ENCODE data around the gene PCDH8. TPM values are rescaled to one million over a fixed set of nuclear protein-coding genes. Genes with fewer than 3 reads are reported as not detected.

The PCDH8 gene
- total and polyA plus RNA-seq, 10 of the 15 experiments (the other 5 are each of a cell fraction or from before 2014, with no cell fraction given): 0.03 to 0.86 (median 0.45) TPM; not detected in 1

GRCh38 chr13:52809310-52809769, 39.1 kb downstream of the PCDH8 start (continued):
- TF ChIP-seq DPF2 (IDR thresholded peaks at IDR 0.05) (peak; percentile 32; the same call in 1 of the 2 replicates), NR2F1 (conservative IDR thresholded peaks at IDR 0.05) (peak; percentile 98), SMAD1 (IDR thresholded peaks at IDR 0.05; ENCODE audit: low read depth, partially characterized antibody) (peak; percentile 30), ZNF217 (IDR thresholded peaks at IDR 0.05) (no peak), ZNF384 (IDR thresholded peaks at IDR 0.05; ENCODE audit: borderline replicate concordance, low read depth, low read length) (no peak), USF1 (IDR thresholded peaks at IDR 0.05; ENCODE audit: borderline replicate concordance, extremely low read length, insufficient read depth, low read depth, low read length) (no peak), HDAC6 (IDR thresholded peaks at IDR 0.05; ENCODE audit: unreplicated experiment) (no peak), ATF7 (IDR thresholded peaks at IDR 0.05; ENCODE audit: low read depth) (0 out of 2 replicates have a peak, but pooled peaks have one; percentile 39), IKZF1 (conservative IDR thresholded peaks at IDR 0.05) (peak; percentile 55), RUNX3 (IDR thresholded peaks at IDR 0.05; ENCODE audit: low read length) (peak; percentile 52), PAX5 (IDR thresholded peaks at IDR 0.05; ENCODE audit: borderline replicate concordance, low read depth, low read length) (no peak), CBX5 (IDR thresholded peaks at IDR 0.05; ENCODE audit: low read depth) (no peak), MXI1 (IDR thresholded peaks at IDR 0.05; ENCODE audit: low read depth, low read length) (no peak), SMC3 (IDR thresholded peaks at IDR 0.05; ENCODE audit: borderline replicate concordance, low read length) (peak; percentile 91), YY1 (IDR thresholded peaks at IDR 0.05; ENCODE audit: low read depth, low read length) (peak; percentile 30; the same call in 1 of the 2 replicates), MYC (IDR thresholded peaks at IDR 0.05; ENCODE audit: insufficient read depth, insufficient read length, insufficient replicate concordance, low read length, severe bottlenecking) (no peak), ESRRA (IDR thresholded peaks at IDR 0.05; ENCODE audit: low read length) (no peak), KDM1A (IDR thresholded peaks at IDR 0.05; ENCODE audit: borderline replicate concordance) (no peak), SMARCA5 (IDR thresholded peaks at IDR 0.05) (peak; percentile 54; the same call in 1 of the 2 replicates), KAT2A (conservative IDR thresholded peaks at IDR 0.05; ENCODE audit: control insufficient read depth, low read depth, low read length) (no peak), IKZF2 (IDR thresholded peaks at IDR 0.05) (peak; percentile 60 to 68; a peak in 3 of 4 replicates), MTA2 (IDR thresholded peaks at IDR 0.05; ENCODE audit: low read depth) (peak; percentile 48; the same call in 1 of the 2 replicates), RCOR1 (conservative IDR thresholded peaks at IDR 0.05; ENCODE audit: low read depth, low read length) (no peak)
- TF ChIP-seq, protein P1, sequence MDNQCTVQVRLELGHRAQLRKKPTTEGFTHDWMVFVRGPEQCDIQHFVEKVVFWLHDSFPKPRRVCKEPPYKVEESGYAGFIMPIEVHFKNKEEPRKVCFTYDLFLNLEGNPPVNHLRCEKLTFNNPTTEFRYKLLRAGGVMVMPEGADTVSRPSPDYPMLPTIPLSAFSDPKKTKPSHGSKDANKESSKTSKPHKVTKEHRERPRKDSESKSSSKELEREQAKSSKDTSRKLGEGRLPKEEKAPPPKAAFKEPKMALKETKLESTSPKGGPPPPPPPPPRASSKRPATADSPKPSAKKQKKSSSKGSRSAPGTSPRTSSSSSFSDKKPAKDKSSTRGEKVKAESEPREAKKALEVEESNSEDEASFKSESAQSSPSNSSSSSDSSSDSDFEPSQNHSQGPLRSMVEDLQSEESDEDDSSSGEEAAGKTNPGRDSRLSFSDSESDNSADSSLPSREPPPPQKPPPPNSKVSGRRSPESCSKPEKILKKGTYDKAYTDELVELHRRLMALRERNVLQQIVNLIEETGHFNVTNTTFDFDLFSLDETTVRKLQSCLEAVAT (IDR thresholded peaks at IDR 0.05): no peak
- TF ChIP-seq, protein P2, sequence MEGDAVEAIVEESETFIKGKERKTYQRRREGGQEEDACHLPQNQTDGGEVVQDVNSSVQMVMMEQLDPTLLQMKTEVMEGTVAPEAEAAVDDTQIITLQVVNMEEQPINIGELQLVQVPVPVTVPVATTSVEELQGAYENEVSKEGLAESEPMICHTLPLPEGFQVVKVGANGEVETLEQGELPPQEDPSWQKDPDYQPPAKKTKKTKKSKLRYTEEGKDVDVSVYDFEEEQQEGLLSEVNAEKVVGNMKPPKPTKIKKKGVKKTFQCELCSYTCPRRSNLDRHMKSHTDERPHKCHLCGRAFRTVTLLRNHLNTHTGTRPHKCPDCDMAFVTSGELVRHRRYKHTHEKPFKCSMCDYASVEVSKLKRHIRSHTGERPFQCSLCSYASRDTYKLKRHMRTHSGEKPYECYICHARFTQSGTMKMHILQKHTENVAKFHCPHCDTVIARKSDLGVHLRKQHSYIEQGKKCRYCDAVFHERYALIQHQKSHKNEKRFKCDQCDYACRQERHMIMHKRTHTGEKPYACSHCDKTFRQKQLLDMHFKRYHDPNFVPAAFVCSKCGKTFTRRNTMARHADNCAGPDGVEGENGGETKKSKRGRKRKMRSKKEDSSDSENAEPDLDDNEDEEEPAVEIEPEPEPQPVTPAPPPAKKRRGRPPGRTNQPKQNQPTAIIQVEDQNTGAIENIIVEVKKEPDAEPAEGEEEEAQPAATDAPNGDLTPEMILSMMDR (IDR thresholded peaks at IDR 0.05 in 2 of 3, conservative IDR thresholded peaks at IDR 0.05 in 1 of 3; ENCODE audit: control insufficient read depth in 2 of 3, extremely low read depth in 1 of 3, insufficient read depth in 1 of 3, low read depth in 3 of 3, low read length in 3 of 3): peak; percentile 75 to 86 (median 86)
- TF ChIP-seq, protein P3, sequence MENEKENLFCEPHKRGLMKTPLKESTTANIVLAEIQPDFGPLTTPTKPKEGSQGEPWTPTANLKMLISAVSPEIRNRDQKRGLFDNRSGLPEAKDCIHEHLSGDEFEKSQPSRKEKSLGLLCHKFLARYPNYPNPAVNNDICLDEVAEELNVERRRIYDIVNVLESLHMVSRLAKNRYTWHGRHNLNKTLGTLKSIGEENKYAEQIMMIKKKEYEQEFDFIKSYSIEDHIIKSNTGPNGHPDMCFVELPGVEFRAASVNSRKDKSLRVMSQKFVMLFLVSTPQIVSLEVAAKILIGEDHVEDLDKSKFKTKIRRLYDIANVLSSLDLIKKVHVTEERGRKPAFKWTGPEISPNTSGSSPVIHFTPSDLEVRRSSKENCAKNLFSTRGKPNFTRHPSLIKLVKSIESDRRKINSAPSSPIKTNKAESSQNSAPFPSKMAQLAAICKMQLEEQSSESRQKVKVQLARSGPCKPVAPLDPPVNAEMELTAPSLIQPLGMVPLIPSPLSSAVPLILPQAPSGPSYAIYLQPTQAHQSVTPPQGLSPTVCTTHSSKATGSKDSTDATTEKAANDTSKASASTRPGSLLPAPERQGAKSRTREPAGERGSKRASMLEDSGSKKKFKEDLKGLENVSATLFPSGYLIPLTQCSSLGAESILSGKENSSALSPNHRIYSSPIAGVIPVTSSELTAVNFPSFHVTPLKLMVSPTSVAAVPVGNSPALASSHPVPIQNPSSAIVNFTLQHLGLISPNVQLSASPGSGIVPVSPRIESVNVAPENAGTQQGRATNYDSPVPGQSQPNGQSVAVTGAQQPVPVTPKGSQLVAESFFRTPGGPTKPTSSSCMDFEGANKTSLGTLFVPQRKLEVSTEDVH (IDR thresholded peaks at IDR 0.05; ENCODE audit: low read depth, partially characterized antibody): no peak

All from GM12878 (cell line).